MCF 10A (cell line): Measurements from ENCODE around the gene OR10A4. TPM values are rescaled to one million over a fixed set of nuclear protein-coding genes. Genes with fewer than 3 reads are reported as not detected.
A peak's percentile ranks its signal among the peaks of the same experiment; 100 is the strongest.

Source experiments
- BruUV-seq: library from RNA; stranded (reverse); fragments of 400-500 nt; replicated peaks from 2 replicates; lab custom pipeline; 2021; lab: Mats Ljungman, UMichigan
- CTCF ChIA-PET: fragments of 300-600 bp; sonication (Branson Sonifier 250); formaldehyde crosslinking; extraction: SDS; loops from one replicate; lab custom pipeline; 2021; ENCODE audit warnings: antibody characterized with exemption, inconsistent platforms; lab: Yijun Ruan, JAX
- POLR2A ChIA-PET: fragments of 300-600, 350-650 bp; sonication (Branson Sonifier 250); formaldehyde crosslinking; extraction: SDS; loops from one replicate; lab custom pipeline; 2020; ENCODE audit warnings: antibody characterized with exemption, inconsistent platforms; lab: Yijun Ruan, JAX
- DNase-seq: peaks from one replicate; pipeline ENCODE4 v3.0.0-alpha.2; 2018; ENCODE audit not compliant: unreplicated experiment
- H3K27ac Mint-ChIP-seq: one replicate; pipeline ENCODE4 v1.8.0; 2022; ENCODE audit warnings: mild to moderate bottlenecking, low read depth, mixed read lengths; ENCODE audit not compliant: unreplicated experiment
- H3K27me3 Mint-ChIP-seq: one replicate; pipeline ENCODE4 v1.8.0; 2022; ENCODE audit warnings: mixed read lengths; ENCODE audit not compliant: insufficient read depth, unreplicated experiment
- H3K36me3 Mint-ChIP-seq: one replicate; pipeline ENCODE4 v1.8.0; 2022; ENCODE audit warnings: mild to moderate bottlenecking, moderate library complexity, mixed read lengths; ENCODE audit not compliant: insufficient read depth, unreplicated experiment
- H3K4me1 Mint-ChIP-seq: one replicate; pipeline ENCODE4 v1.8.0; 2022; ENCODE audit warnings: mixed read lengths; ENCODE audit not compliant: insufficient read depth, unreplicated experiment
- H3K4me3 Mint-ChIP-seq: one replicate; pipeline ENCODE4 v1.8.0; 2022; ENCODE audit warnings: mild to moderate bottlenecking, moderate library complexity, mixed read lengths; ENCODE audit not compliant: unreplicated experiment
- H3K9me3 Mint-ChIP-seq: one replicate; pipeline ENCODE4 v1.8.0; 2022; ENCODE audit warnings: mixed read lengths; ENCODE audit not compliant: unreplicated experiment
- intact Hi-C: fragments of 100-400 bp; cut with micrococcal nuclease; formaldehyde crosslinking; loops from 2 replicates; pipeline ENCODE4 v1.14.1; 2022
- total RNA-seq: library from RNA; stranded (reverse); gene quantifications from 2 replicates; pipeline ENCODE4 v1.2.3, GENCODE V29; 2022
- TF ChIP-seq, protein P1 (sequence below): fragments of 200-600 bp; IDR thresholded peaks from one replicate; pipeline ENCODE4 v1.8.0; 2022; ENCODE audit warnings: antibody characterized with exemption, mild to moderate bottlenecking; ENCODE audit not compliant: unreplicated experiment

OR10A4 gene
- total RNA-seq, 1 experiment from 2014 or later: not detected

DNA sequence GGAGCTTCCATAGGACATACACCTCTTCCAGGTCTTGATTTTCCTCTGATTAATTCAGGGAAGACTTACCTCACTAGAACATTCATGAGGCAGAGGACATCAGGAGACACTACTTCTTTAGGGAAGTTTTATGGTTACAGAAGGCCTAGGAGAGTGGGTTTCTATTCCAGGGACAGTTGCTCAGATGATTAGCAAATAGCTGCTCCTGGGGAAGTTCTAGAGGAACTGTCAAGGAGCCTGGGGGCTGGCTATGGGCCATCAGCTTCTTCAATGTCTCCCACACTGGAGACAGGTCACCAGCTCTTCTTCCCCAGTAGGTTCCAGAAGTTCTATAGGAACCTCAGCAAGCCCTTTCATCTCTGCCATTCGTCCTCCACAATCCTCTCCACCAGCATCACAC lies 42.4 kb upstream of the OR10A4 start:
- no peak overlapping the region for H3K4me3 Mint-ChIP-seq
- POLR2A ChIA-PET: no interaction called here
- no peaks in the 10 kb centered on the region for H3K9me3 Mint-ChIP-seq
- H3K36me3 Mint-ChIP-seq: no peaks in the 10 kb centered on the region
- CTCF ChIA-PET: interaction anchor here (0.6 to 1.4 kb wide), 2 partner anchors 21 to 22 kb away, joined by 3 to 13 read pairs; no protein-coding TSS in a partner anchor
- H3K4me1 Mint-ChIP-seq: no peaks in the 10 kb centered on the region
- TF ChIP-seq, protein P1, sequence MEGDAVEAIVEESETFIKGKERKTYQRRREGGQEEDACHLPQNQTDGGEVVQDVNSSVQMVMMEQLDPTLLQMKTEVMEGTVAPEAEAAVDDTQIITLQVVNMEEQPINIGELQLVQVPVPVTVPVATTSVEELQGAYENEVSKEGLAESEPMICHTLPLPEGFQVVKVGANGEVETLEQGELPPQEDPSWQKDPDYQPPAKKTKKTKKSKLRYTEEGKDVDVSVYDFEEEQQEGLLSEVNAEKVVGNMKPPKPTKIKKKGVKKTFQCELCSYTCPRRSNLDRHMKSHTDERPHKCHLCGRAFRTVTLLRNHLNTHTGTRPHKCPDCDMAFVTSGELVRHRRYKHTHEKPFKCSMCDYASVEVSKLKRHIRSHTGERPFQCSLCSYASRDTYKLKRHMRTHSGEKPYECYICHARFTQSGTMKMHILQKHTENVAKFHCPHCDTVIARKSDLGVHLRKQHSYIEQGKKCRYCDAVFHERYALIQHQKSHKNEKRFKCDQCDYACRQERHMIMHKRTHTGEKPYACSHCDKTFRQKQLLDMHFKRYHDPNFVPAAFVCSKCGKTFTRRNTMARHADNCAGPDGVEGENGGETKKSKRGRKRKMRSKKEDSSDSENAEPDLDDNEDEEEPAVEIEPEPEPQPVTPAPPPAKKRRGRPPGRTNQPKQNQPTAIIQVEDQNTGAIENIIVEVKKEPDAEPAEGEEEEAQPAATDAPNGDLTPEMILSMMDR: no peak
- no peaks in the 10 kb centered on the region for H3K27me3 Mint-ChIP-seq
- no peak overlapping the region for H3K27ac Mint-ChIP-seq
- intact Hi-C loops: no loop called here
- BruUV-seq: no TSS peak
- no peak for DNase-seq

DNA sequence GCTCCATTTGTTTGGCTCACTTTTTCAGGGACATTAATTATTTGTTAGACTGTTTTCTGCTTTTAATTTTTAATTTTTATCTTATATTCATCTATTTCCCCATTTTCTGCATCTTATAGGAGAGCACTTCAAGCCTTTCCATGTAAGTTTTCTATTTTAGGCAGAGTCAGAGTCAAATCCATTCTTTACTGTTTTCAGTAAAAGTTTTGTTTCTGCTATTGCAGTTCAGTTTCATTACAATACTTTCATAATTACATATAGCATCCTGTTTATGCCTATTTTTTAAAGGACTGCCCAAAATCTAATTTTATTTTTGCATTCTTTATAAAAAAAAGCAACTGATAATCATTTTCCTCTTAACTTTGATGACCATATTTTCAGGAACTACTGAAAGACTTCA lies 34.7 kb upstream of the OR10A4 start:
- Mint-ChIP-seq H3K27ac (no peak overlapping the region), H3K4me3 (no peak overlapping the region), H3K4me1 (no peaks in the 10 kb centered on the region), H3K27me3 (no peaks in the 10 kb centered on the region), H3K36me3 (no peaks in the 10 kb centered on the region), H3K9me3 (peaks cover 8% of the 10 kb centered on the region)
- no TSS peak for BruUV-seq
- intact Hi-C loops: no loop called here
- ChIA-PET CTCF (interaction anchor here (0.6 to 1.8 kb wide), 2 partner anchors 29 to 714 kb away, joined by 3 to 5 read pairs; no protein-coding TSS in a partner anchor), POLR2A (no interaction called here)
- DNase-seq: no peak
- TF ChIP-seq, protein P1: no peak

DNA sequence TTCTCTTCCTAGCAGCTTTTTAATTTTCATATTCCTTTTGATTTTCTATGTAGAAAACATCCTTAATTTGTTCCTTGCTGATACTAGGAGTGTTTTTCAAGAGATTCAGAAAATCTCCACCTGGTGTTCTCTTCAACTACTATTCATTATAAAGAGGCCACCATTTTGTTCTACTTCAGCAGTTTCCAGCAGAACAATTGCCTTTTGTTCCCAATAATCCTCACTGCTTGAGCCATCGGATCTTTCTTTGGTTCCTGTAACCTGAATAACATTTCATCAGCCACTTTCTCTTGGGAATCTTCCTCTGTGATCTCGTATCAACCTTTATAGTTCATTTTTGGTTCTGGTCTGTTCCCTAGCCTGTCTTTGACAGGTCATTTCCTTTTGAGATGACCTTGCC lies 32.8 kb upstream of the OR10A4 start:
- no peak overlapping the region for H3K4me3 Mint-ChIP-seq
- H3K9me3 Mint-ChIP-seq: peaks cover 8% of the 10 kb centered on the region
- TF ChIP-seq, protein P1: no peak
- BruUV-seq: no TSS peak
- POLR2A ChIA-PET: no interaction called here
- no peaks in the 10 kb centered on the region for H3K36me3 Mint-ChIP-seq
- H3K4me1 Mint-ChIP-seq: no peaks in the 10 kb centered on the region
- intact Hi-C loops: no loop called here
- no peaks in the 10 kb centered on the region for H3K27me3 Mint-ChIP-seq
- DNase-seq: no peak
- CTCF ChIA-PET: interaction anchor here (0.6 kb wide), 1 partner anchor 826 kb away, joined by 4 read pairs; no protein-coding TSS in a partner anchor
- H3K27ac Mint-ChIP-seq: no peak overlapping the region

DNA sequence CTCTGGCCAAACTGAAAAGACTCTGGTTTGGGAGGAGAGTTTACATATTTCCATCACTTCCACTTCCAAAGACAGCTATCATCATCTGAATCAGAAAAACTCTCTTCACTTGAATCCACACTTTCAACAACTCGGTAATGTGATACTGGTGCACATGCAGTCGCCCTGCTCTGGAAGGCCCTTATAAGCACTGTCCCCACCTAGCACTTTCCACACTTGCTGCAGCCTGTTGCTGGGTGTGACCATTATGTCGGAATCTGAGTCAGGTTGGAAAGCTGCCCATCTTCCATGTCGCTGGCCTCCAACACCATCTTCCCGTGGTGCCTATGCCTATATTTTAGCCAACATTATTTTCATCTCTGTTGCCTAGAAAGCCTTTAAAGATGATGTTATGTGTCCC lies 32.1 kb upstream of the OR10A4 start:
- ChIA-PET CTCF (interaction anchor here (0.6 kb wide), 1 partner anchor 826 kb away, joined by 4 read pairs; no protein-coding TSS in a partner anchor), POLR2A (no interaction called here)
- Mint-ChIP-seq H3K27me3 (no peaks in the 10 kb centered on the region), H3K4me3 (no peak overlapping the region), H3K36me3 (no peaks in the 10 kb centered on the region), H3K9me3 (peaks cover 8% of the 10 kb centered on the region), H3K27ac (no peak overlapping the region), H3K4me1 (no peaks in the 10 kb centered on the region)
- BruUV-seq: no TSS peak
- TF ChIP-seq, protein P1: no peak
- intact Hi-C loops: no loop called here
- peak; percentile 9 for DNase-seq
